GM18517 (cell line): ENCODE data around the gene LDHAL6B.

Source experiments
- ATAC-seq: cut with Tn5 transposase; IDR thresholded peaks from one replicate; pipeline ENCODE4 v1.9.1; 2021; ENCODE audit warnings: mild to moderate bottlenecking, moderate library complexity; ENCODE audit not compliant: unreplicated experiment

LDHAL6B gene

GRCh38 chr15:59216911-59217310 is 10.3 kb downstream of the LDHAL6B start:
- no peak for ATAC-seq

- no peak for ATAC-seq
Measured at GRCh38 chr15:59217876-59218498, 11.3 kb downstream of the LDHAL6B start.

- no peak for ATAC-seq
Measured at GRCh38 chr15:59218710-59219109, 12.1 kb downstream of the LDHAL6B start.

- no peak for ATAC-seq
Measured at GRCh38 chr15:59221511-59222505, 15.2 kb downstream of the LDHAL6B start.

GRCh38 chr15:59222906-59223550 is 16.4 kb downstream of the LDHAL6B start:
- ATAC-seq: no peak

- ATAC-seq: no peak
Measured at GRCh38 chr15:59223736-59224135, 17.1 kb downstream of the LDHAL6B start.

- ATAC-seq: no peak
Measured at GRCh38 chr15:59224474-59224873, 17.8 kb downstream of the LDHAL6B start.

GRCh38 chr15:59227021-59227420 is 20.4 kb downstream of the LDHAL6B start:
- no peak for ATAC-seq

- no peak for ATAC-seq
Measured at GRCh38 chr15:59229015-59229414, 22.4 kb downstream of the LDHAL6B start.

GRCh38 chr15:59229453-59229852 is 22.8 kb downstream of the LDHAL6B start:
- ATAC-seq: no peak

- ATAC-seq: no peak
Measured at GRCh38 chr15:59230531-59231055, 23.9 kb downstream of the LDHAL6B start.

GRCh38 chr15:59232476-59232875 is 25.8 kb downstream of the LDHAL6B start:
- ATAC-seq: no peak

- ATAC-seq: no peak
Measured at GRCh38 chr15:59236394-59236793, 29.8 kb downstream of the LDHAL6B start.

GRCh38 chr15:59237119-59237855 is 30.6 kb downstream of the LDHAL6B start:
- ATAC-seq: peak; percentile 78

GRCh38 chr15:59237924-59238331 is 31.3 kb downstream of the LDHAL6B start:
- peak; percentile 54 for ATAC-seq

GRCh38 chr15:59240036-59240435 is 33.4 kb downstream of the LDHAL6B start:
- ATAC-seq: no peak

- ATAC-seq: no peak
Measured at GRCh38 chr15:59242649-59243048, 36.0 kb downstream of the LDHAL6B start.

- ATAC-seq: no peak
Measured at GRCh38 chr15:59243622-59244021, 37.0 kb downstream of the LDHAL6B start.

- ATAC-seq: peak; percentile 86
Measured at GRCh38 chr15:59244337-59244736, 37.7 kb downstream of the LDHAL6B start.

GRCh38 chr15:59245559-59245958 is 38.9 kb downstream of the LDHAL6B start:
- ATAC-seq: no peak

GRCh38 chr15:59247364-59247763 is 40.7 kb downstream of the LDHAL6B start:
- ATAC-seq: no peak
